Sigmoid colon (tissue), 7 donors: Measurements from ENCODE around the gene COL4A1. TPM values are rescaled to one million over a fixed set of nuclear protein-coding genes. Genes with fewer than 3 reads are reported as not detected.

Experiments used
- DNase-seq: peaks from one replicate; pipeline ENCODE4 v3.0.0-alpha.2; 2019
- H3K27ac ChIP-seq, 4 donors: fragments of 200-600 bp; sonication (generic); one replicate each; pipeline ENCODE4 v1.5.1; 2016 to 2019; ENCODE audit warnings: mild to moderate bottlenecking in 1 of 4
- H3K27me3 ChIP-seq, 3 donors: fragments of 200-600 bp; sonication (generic); one replicate each; pipeline ENCODE4 v1.5.1; 2019; ENCODE audit warnings: mild to moderate bottlenecking in 1 of 3
- H3K36me3 ChIP-seq, 4 donors: fragments of 200-600 bp; sonication (generic); one replicate each; pipeline ENCODE4 v1.5.1; 2016 to 2019
- H3K4me1 ChIP-seq, 4 donors: fragments of 200-600 bp; sonication (generic); one replicate each; pipeline ENCODE4 v1.5.1; 2017 to 2019
- H3K4me3 ChIP-seq, 4 donors: fragments of 200-600 bp; sonication (generic); one replicate each; pipeline ENCODE4 v1.5.1; 2017 to 2019; ENCODE audit warnings: mild to moderate bottlenecking in 2 of 4, moderate library complexity in 1 of 4
- H3K9me3 ChIP-seq, 4 donors: fragments of 200-600 bp in 3 of 4; sonication (generic) in 3 of 4; one replicate each; pipeline versions ENCODE4 v1.5.1 to v1.6.1; 2013 to 2019
- CTCF ChIP-seq, 4 experiments: fragments of 450-650 bp in 3 of 4; fragments of 200-600 bp in 1 of 4; IDR thresholded peaks; one replicate each; pipeline ENCODE4 v1.5.1; 2016 to 2019; ENCODE audit warnings: antibody characterized with exemption in 4 of 4, mild to moderate bottlenecking in 3 of 4, moderate library complexity in 2 of 4
- EP300 ChIP-seq, 4 donors: sonication (generic); formaldehyde crosslinking; IDR thresholded peaks; one replicate each; pipeline ENCODE4 v1.6.1; 2017; ENCODE audit warnings: antibody characterized with exemption in 4 of 4
- POLR2A ChIP-seq, 2 donors: fragments of 450-650 bp; IDR thresholded peaks; one replicate each; pipeline ENCODE4 v1.6.1; 2016; ENCODE audit warnings: antibody characterized with exemption in 2 of 2, mild to moderate bottlenecking in 2 of 2, moderate library complexity in 2 of 2
- POLR2AphosphoS5 ChIP-seq, 4 donors: sonication (generic); formaldehyde crosslinking; IDR thresholded peaks; one replicate each; pipeline ENCODE4 v1.6.1; 2017; ENCODE audit warnings: antibody characterized with exemption in 4 of 4
- WGBS, 2 donors: extraction: QIAGEN DNeasy Blood & Tissue Kit; methylation state at CpG; one replicate each; pipeline ENCODE4 v1.1.7; 2013; 5-methylcytosine and 5-hydroxymethylcytosine counted together
- intact Hi-C: fragments of 100-400 bp; cut with DNase I; formaldehyde crosslinking; loops from one replicate; pipeline ENCODE4 v1.15.1; 2023
- polyA plus RNA-seq, 3 donors: library from polyadenylated mRNA; stranded (reverse); fragments of 200-250 nt; gene quantifications; one replicate each; pipeline ENCODE4 v1.2.3, GENCODE V29; 2013
- total RNA-seq, 4 donors: library from RNA; depleted of rRNA; stranded (reverse); fragments of >200 nt; gene quantifications; one replicate each; pipeline ENCODE4 v1.1.0, GENCODE V29; 2016
- donor health status: healthy with polysubstance abuse.
- donor health status: Bipolar disorder and iron deficiency.
- donor health status: healthy.

The COL4A1 gene
- total and polyA plus RNA-seq, 7 donors = 9.2 to 598 (median 235) TPM

DNA sequence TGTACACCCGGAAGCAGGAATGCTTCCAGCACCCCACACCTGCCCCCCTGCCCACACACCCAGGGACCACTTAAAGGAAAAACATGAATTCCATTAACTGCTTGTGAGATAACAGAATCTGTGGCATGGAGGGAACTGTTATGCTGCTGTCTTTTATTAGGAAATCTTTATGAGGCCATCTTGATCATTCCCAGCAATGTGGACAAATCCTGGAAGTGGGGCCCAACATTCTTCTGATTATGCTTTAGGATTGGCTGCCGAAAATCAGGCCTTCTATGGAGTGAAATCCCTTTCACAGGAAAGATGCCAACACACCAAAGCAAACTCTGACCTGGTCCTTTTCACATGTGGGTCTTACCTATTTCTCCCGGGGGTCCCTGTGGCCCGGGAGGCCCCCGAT is 114.5 kb downstream of the COL4A1 start:
- peaks cover 18 to 99% (median 41%) of the 10 kb centered on the region in 4 donors for H3K36me3 ChIP-seq
- peak overlapping the region in 3 of 4 donors; percentile 40 to 64 (median 59) for H3K27ac ChIP-seq
- 88 to 90% methylated on average over 5 of the region's 5 CpGs for WGBS, 2 donors
- H3K4me1 ChIP-seq = peaks cover 0 to 32% (median 26%) of the 10 kb centered on the region in 4 donors
- intact Hi-C loops = no loop called here
- TF ChIP-seq POLR2AphosphoS5 (IDR thresholded peaks at IDR 0.05) (no peak), CTCF (IDR thresholded peaks at IDR 0.05) (no peak), EP300 (IDR thresholded peaks at IDR 0.05) (no peak), POLR2A (IDR thresholded peaks at IDR 0.05) (no peak)
- no peak overlapping the region for H3K4me3 ChIP-seq
- H3K27me3 ChIP-seq = no peaks in the 10 kb centered on the region
- no peaks in the 10 kb centered on the region for H3K9me3 ChIP-seq
- DNase-seq = no peak

GRCh38 chr13:110187641-110188161 is 119.3 kb downstream of the COL4A1 start:
- intact Hi-C loops = no loop called here
- no peak for TF ChIP-seq POLR2A (IDR thresholded peaks at IDR 0.05)
- TF ChIP-seq POLR2AphosphoS5 (IDR thresholded peaks at IDR 0.05) = no peak
- no peak for TF ChIP-seq EP300 (IDR thresholded peaks at IDR 0.05)
- no peak for TF ChIP-seq CTCF (IDR thresholded peaks at IDR 0.05)
- DNase-seq = peak; percentile 62
- Histone ChIP-seq H3K4me1 (peaks cover 0 to 13% (median 12%) of the 10 kb centered on the region in 4 donors), H3K36me3 (peaks cover 53 to 99% (median 57%) of the 10 kb centered on the region in 4 donors), H3K4me3 (no peak overlapping the region), H3K9me3 (no peaks in the 10 kb centered on the region), H3K27ac (peak overlapping the region in 3 of 4 donors; percentile 6 to 50 (median 38)), H3K27me3 (no peaks in the 10 kb centered on the region)
- 76 to 86% methylated on average over 5 of the region's 5 CpGs for WGBS, 2 donors

GRCh38 chr13:110186231-110186855 is 120.6 kb downstream of the COL4A1 start:
- intact Hi-C loops = no loop called here
- WGBS, 2 donors = 88% methylated on average over 10 of the region's 10 CpGs
- H3K4me1 ChIP-seq = peaks cover 0 to 13% (median 12%) of the 10 kb centered on the region in 4 donors
- no peak for TF ChIP-seq POLR2A (IDR thresholded peaks at IDR 0.05)
- TF ChIP-seq EP300 (IDR thresholded peaks at IDR 0.05) = no peak
- TF ChIP-seq POLR2AphosphoS5 (IDR thresholded peaks at IDR 0.05) = no peak
- no peak for TF ChIP-seq CTCF (IDR thresholded peaks at IDR 0.05)
- H3K9me3 ChIP-seq = no peaks in the 10 kb centered on the region
- no peak overlapping the region for H3K4me3 ChIP-seq
- peak overlapping the region in 1 of 4 donors; percentile 50 for H3K27ac ChIP-seq
- peaks cover 53 to 99% (median 56%) of the 10 kb centered on the region in 4 donors for H3K36me3 ChIP-seq
- no peaks in the 10 kb centered on the region for H3K27me3 ChIP-seq
- no peak for DNase-seq

- WGBS, 2 donors = 91 to 94% methylated on average over 16 of the region's 16 CpGs
- intact Hi-C loops = no loop called here
- no peaks in the 10 kb centered on the region for H3K9me3 ChIP-seq
- H3K36me3 ChIP-seq = peaks cover 56 to 99% (median 62%) of the 10 kb centered on the region in 4 donors
- peaks cover 0 to 13% (median 12%) of the 10 kb centered on the region in 4 donors for H3K4me1 ChIP-seq
- H3K4me3 ChIP-seq = no peak overlapping the region
- H3K27ac ChIP-seq = no peak overlapping the region
- peak; percentile 48 for DNase-seq
- no peaks in the 10 kb centered on the region for H3K27me3 ChIP-seq
- TF ChIP-seq EP300 (IDR thresholded peaks at IDR 0.05) (no peak), POLR2AphosphoS5 (IDR thresholded peaks at IDR 0.05) (no peak), POLR2A (IDR thresholded peaks at IDR 0.05) (no peak), CTCF (IDR thresholded peaks at IDR 0.05) (no peak)
These were observed 121.3 kb downstream of the COL4A1 start for GRCh38 chr13:110185696-110186095.
